HepG2 (cell line): ENCODE results near the gene PLIN1. TPM values are rescaled to one million over a fixed set of nuclear protein-coding genes. Genes with fewer than 3 reads are reported as not detected.

Source experiments
- ATAC-seq: fragments of 200-7000 bp; cut with Tn5 transposase; 3 replicates; pipeline ENCODE4 v1.9.1; 2020; ENCODE audit warnings: mild to moderate bottlenecking, moderate library complexity
- BruUV-seq: library from RNA; stranded (reverse); fragments of 400-500 nt; replicated peaks from 2 replicates; lab custom pipeline; 2021; lab: Mats Ljungman, UMichigan
- CTCF ChIA-PET: fragments of 300-600 bp; formaldehyde crosslinking; extraction: SDS; loops from one replicate; lab custom pipeline; 2021; ENCODE audit warnings: low total read pairs, inconsistent platforms, low intra/inter-chr PET ratio; lab: Yijun Ruan, JAX
- POLR2A ChIA-PET: fragments of 350-600 bp; sonication (Branson Sonifier 250); formaldehyde crosslinking; loops from one replicate; lab custom pipeline; 2020; ENCODE audit warnings: antibody characterized with exemption, inconsistent platforms; lab: Yijun Ruan, JAX
- DNase-seq: peaks from one replicate; pipeline ENCODE4 v3.0.0-alpha.2; 2015; ENCODE audit warnings: low spot score
- FAIRE-seq: peaks from 3 replicates; lab custom pipeline; 2011; peaks lifted over from hg19 to GRCh38; lab: Jason Lieb, UNC
- H2AFZ ChIP-seq: one replicate; pipeline ENCODE4 v1.6.1; 2011; ENCODE audit warnings: low read length, inconsistent platforms
- H3K27ac ChIP-seq: fragments of 300-600 bp; 3 replicates; pipeline ENCODE4 v1.8.0; 2011; ENCODE audit warnings: mixed run types, mild to moderate bottlenecking, mixed read lengths, low read length, inconsistent platforms; ENCODE audit not compliant: insufficient read depth; ENCODE audit errors: extremely low read length
- H3K27me3 ChIP-seq, 2 experiments: fragments of 200-600 bp in 1 of 2; 2 replicates in 1 of 2; 3 replicates in 1 of 2; pipeline versions ENCODE4 v1.6.0 to v1.8.0; 2011; ENCODE audit warnings: low read length in 2 of 2, mild to moderate bottlenecking in 2 of 2, moderate library complexity in 2 of 2, inconsistent platforms in 1 of 2; ENCODE audit not compliant: insufficient read depth in 2 of 2, control insufficient read depth in 1 of 2
- H3K36me3 ChIP-seq, 2 experiments: fragments of 200-600 bp in 1 of 2; replicated peaks in 1 of 2; 2 replicates in 1 of 2; 3 replicates in 1 of 2; pipeline versions ENCODE4 v1.5.1 to v1.8.0; 2011; ENCODE audit warnings: low read length in 2 of 2, inconsistent platforms in 1 of 2; ENCODE audit not compliant: insufficient read depth in 2 of 2, control insufficient read depth in 1 of 2
- H3K4me1 ChIP-seq: 2 replicates; pipeline ENCODE4 v1.5.1; 2012; ENCODE audit warnings: low read length, inconsistent platforms; ENCODE audit not compliant: insufficient read depth
- H3K4me2 ChIP-seq: 2 replicates; pipeline ENCODE4 v1.6.0; 2011; ENCODE audit warnings: low read depth, low read length, inconsistent platforms
- H3K4me3 ChIP-seq, 3 experiments: fragments of 200-600 bp in 1 of 3; sonication (generic), shearing (Covaris generic) in 1 of 3; replicated peaks in 1 of 3; 2 replicates each; pipeline ENCODE4 v1.5.1; 2011 to 2016; ENCODE audit warnings: low read length in 3 of 3, inconsistent platforms in 2 of 3, low read depth in 2 of 3, mild to moderate bottlenecking in 2 of 3, control low read depth in 1 of 3, mixed read lengths in 1 of 3; ENCODE audit not compliant: insufficient read depth in 1 of 3
- H3K79me2 ChIP-seq: one replicate; pipeline ENCODE4 v1.6.1; 2011; ENCODE audit warnings: low read length, inconsistent platforms; ENCODE audit not compliant: insufficient read depth
- H3K9ac ChIP-seq: 2 replicates; pipeline ENCODE4 v1.6.0; 2011; ENCODE audit warnings: mild to moderate bottlenecking, low read depth, low read length, inconsistent platforms; ENCODE audit not compliant: insufficient read depth
- H3K9me3 ChIP-seq: 2 replicates; pipeline ENCODE4 v1.5.1; 2012; ENCODE audit warnings: mild to moderate bottlenecking, low read length
- H4K20me1 ChIP-seq: 2 replicates; pipeline ENCODE4 v1.6.0; 2011; ENCODE audit warnings: inconsistent platforms, mild to moderate bottlenecking, low read length, moderate library complexity; ENCODE audit not compliant: insufficient read depth
- CEBPZ ChIP-seq: IDR thresholded peaks from 2 replicates; pipeline ENCODE4 v1.6.1; 2012; ENCODE audit warnings: low read length, improper control_type of control experiment
- CHCHD3 ChIP-seq: sonication (generic); formaldehyde crosslinking; IDR thresholded peaks from 2 replicates; pipeline ENCODE4 v1.8.0; 2022; ENCODE audit warnings: mild to moderate bottlenecking, missing genetic modification reagents, moderate library complexity
- IKZF4 ChIP-seq: sonication (generic); formaldehyde crosslinking; IDR thresholded peaks from 2 replicates; pipeline ENCODE4 v1.5.1; 2020; ENCODE audit warnings: borderline replicate concordance, mild to moderate bottlenecking, low read depth, missing genetic modification reagents; ENCODE audit errors: not compliant biosample characterization
- THAP7 ChIP-seq: sonication (generic); formaldehyde crosslinking; IDR thresholded peaks from 2 replicates; pipeline ENCODE4 v1.8.1; 2023; ENCODE audit warnings: mild to moderate bottlenecking, missing genetic modification reagents
- whole genome bisulfite sequencing: methylation state at CpG from one replicate; pipeline ENCODE4 v1.1.6; 2017; ENCODE audit warnings: low lambda C conversion rate; 5-methylcytosine and 5-hydroxymethylcytosine counted together
- in situ Hi-C: cut with HindIII; loops from 2 replicates; pipeline ENCODE4 v1.10.0; 2017; ENCODE audit warnings: low pct_unique_long_range_greater_than_20kb; ENCODE audit not compliant: extremely low pct_ligation_motif_present
- intact Hi-C: fragments of 100-400 bp; cut with micrococcal nuclease; formaldehyde crosslinking; loops from one replicate; pipeline ENCODE4 v1.10.0; 2022; ENCODE audit not compliant: unreplicated experiment
- polyA plus RNA-seq, 8 experiments: library from polyadenylated mRNA; depleted of rRNA in 3 of 8; stranded (reverse) in 7 of 8; unstranded in 1 of 8; fragments of >200 nt; fragmentation: Illumina TruSeq in 4 of 8; extraction: Trizol in 4 of 8; gene quantifications; 2 replicates each; pipeline versions ENCODE4 v1.2.1 to v1.2.3, GENCODE V29; 2011 to 2016; ENCODE audit warnings: low read depth in 4 of 8, missing spikeins in 1 of 8, mixed read lengths in 1 of 8; ENCODE audit not compliant: insufficient read depth in 1 of 8
- total RNA-seq, 5 experiments: library from RNA; depleted of rRNA; stranded (reverse); fragments of >200 nt; fragmentation: Illumina TruSeq; extraction: Trizol; gene quantifications; 2 replicates each; pipeline ENCODE4 v1.2.3, GENCODE V29; 2016; ENCODE audit warnings: low read depth in 1 of 5
- TF ChIP-seq, protein P1 (sequence below): IDR thresholded peaks from 2 replicates; pipeline ENCODE4 v1.6.1; 2016; ENCODE audit warnings: low read depth, control low read depth

Gene PLIN1
- total and polyA plus RNA-seq, 2 of the 13 experiments (the other 11 are each of a cell fraction or from before 2014, with no cell fraction given) = 0.74 to 1.2 TPM

DNA sequence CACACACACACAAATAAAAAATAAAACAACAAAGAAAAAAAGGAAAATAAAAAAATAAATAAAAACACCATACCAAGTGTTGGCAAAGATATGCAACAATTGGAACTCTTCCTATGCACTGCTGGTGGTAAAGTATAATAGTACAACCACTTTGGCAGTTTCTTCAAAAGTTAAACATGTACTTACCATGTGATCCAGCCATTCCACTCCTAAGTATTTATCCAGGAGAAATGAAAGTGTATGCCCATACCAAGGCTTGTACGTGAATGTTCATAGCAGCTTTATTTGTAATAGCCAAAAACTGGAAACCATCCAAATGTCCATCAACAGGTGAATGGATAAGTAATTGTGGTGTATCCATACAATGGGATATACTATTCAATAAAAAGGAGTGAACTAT lies 28.4 kb upstream of the PLIN1 start:
- BruUV-seq = no TSS peak
- no peaks in the 10 kb centered on the region for H4K20me1 ChIP-seq
- ChIA-PET CTCF (no interaction called here), POLR2A (no interaction called here)
- 8% methylated on average over 1 of the region's 1 CpG for WGBS
- H3K36me3 ChIP-seq = no peaks in the 10 kb centered on the region
- H3K27ac ChIP-seq = no peak overlapping the region
- no peaks in the 10 kb centered on the region for H3K9me3 ChIP-seq
- TF ChIP-seq CEBPZ (no peak), IKZF4 (CRISPR knock-in tag) (no peak), CHCHD3 (CRISPR knock-in tag) (no peak), THAP7 (no peak)
- TF ChIP-seq, protein P1, sequence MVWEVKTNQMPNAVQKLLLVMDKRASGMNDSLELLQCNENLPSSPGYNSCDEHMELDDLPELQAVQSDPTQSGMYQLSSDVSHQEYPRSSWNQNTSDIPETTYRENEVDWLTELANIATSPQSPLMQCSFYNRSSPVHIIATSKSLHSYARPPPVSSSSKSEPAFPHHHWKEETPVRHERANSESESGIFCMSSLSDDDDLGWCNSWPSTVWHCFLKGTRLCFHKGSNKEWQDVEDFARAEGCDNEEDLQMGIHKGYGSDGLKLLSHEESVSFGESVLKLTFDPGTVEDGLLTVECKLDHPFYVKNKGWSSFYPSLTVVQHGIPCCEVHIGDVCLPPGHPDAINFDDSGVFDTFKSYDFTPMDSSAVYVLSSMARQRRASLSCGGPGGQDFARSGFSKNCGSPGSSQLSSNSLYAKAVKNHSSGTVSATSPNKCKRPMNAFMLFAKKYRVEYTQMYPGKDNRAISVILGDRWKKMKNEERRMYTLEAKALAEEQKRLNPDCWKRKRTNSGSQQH (CRISPR knock-in tag) = no peak
- TF ChIP-seq, all 625 proteins: peak for 0
- no peak overlapping the region for H3K4me3 ChIP-seq
- H3K79me2 ChIP-seq = no peaks in the 10 kb centered on the region
- no peak overlapping the region for H2AFZ ChIP-seq
- DNase-seq (no peak), ATAC-seq (no peak), FAIRE-seq (no peak)
- no peak overlapping the region for H3K4me2 ChIP-seq
- no peaks in the 10 kb centered on the region for H3K4me1 ChIP-seq
- H3K27me3 ChIP-seq = peaks cover 0 to 13% of the 10 kb centered on the region in 2 experiments; a peak in 2 of 5 replicates
- no peak overlapping the region for H3K9ac ChIP-seq
- in situ Hi-C loops = no loop called here
- intact Hi-C loops = no loop called here
